ENCODE measurements around the gene ABRACL.

DNA sequence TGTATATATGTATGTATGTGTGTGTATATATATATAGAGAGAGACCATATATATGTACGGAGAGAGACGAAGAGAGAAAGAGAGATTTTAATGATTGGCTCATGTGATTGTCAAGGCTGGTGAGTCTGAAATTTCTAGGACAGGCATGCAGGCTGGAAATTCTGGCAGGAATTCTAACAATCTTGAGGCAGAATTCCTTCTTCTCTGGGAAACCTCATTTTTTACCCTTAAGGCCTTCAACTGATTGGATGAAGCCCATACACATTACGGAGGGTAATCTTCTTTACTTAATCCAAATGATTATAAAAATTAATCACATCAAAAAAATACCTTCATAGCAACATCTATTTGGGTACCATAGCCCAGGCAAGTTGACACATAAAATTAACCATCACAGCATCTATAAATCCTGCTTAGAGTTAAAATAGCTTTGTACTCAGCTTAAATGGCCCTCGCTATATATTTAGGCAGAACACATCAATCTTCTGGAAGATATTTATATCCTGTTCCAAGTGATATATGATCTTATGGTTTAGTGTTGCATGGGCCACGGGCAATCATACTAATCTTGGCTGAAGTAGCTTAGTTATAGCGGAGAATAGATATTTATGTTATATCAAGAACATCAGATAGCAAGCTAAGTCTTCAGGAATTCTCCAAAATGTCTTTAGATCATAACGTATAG, 36.6 kb downstream of the ABRACL start:
- TF ChIP-seq, protein P1, sequence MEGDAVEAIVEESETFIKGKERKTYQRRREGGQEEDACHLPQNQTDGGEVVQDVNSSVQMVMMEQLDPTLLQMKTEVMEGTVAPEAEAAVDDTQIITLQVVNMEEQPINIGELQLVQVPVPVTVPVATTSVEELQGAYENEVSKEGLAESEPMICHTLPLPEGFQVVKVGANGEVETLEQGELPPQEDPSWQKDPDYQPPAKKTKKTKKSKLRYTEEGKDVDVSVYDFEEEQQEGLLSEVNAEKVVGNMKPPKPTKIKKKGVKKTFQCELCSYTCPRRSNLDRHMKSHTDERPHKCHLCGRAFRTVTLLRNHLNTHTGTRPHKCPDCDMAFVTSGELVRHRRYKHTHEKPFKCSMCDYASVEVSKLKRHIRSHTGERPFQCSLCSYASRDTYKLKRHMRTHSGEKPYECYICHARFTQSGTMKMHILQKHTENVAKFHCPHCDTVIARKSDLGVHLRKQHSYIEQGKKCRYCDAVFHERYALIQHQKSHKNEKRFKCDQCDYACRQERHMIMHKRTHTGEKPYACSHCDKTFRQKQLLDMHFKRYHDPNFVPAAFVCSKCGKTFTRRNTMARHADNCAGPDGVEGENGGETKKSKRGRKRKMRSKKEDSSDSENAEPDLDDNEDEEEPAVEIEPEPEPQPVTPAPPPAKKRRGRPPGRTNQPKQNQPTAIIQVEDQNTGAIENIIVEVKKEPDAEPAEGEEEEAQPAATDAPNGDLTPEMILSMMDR (IDR thresholded peaks at IDR 0.05 in 4 of 5, conservative IDR thresholded peaks at IDR 0.05 in 1 of 5) = no peak
- no peak for TF ChIP-seq POLR2A (IDR thresholded peaks at IDR 0.05)
